Measurements from ENCODE around the gene SORL1.
A peak's percentile ranks its signal among the peaks of the same experiment; 100 is the strongest.

SORL1 gene

DNA sequence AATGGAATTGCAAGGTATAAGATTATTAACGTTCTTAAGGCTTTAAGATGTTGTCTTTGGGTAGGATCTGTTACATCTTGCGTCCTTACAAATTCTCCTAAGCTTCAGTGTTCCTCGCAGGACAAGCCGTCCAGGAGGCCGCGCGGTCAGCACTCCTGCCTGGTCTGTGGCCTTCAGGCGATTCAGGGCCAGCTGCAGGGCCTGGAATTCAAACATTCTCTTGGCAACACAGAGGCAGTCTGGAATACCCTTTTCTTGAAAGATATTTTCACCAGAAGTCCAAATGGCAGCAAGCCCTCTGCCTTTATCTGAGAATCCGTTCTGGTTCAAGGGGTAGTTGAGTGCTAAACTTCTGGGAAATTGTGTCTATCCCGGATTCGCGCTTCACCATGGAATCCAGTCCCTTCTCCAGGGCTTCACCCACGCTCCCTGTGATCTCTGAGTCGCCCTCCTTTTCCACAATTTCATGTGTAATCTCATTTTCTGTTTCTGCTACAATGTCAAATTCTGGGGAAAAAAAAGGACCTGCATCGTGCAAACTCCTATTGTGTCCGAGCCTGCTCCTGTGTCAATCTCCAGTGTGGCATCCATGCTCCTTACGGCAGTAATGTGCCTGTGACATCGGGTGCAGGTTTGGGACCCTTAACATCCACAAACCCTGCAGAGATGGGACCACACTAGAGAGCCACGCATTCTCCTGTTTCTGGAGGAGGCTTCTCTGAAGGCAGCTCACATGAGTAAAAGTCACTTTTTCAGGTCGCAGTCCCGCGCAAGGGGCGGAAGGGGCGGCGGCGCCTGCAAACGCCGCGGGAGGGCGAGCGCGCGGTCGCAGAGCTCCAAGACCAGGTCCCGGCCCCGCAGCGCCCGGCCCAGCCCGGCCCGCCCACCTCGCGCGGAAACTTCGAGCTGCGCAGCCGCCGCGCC, 25.4 kb upstream of the SORL1 start:
- no peak for DNase-seq

DNA sequence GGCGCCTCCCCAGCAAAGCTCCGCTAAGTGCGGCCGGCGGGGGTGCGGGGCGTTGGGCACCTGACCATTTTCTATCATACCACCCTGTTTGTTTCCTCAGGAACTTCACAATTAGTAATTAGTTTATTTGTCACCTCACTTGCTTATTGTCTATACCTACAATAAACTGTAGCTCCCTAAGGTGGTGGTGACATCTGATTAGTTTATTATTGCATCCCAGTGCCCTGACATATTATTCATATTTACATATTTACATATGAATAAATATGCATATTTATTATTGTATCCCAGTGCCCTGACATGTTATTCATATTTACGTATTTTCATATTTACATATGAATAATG, 24.7 kb upstream of the SORL1 start:
- no peak for DNase-seq

GRCh38 chr11:121429556-121429955, 22.6 kb upstream of the SORL1 start:
- DNase-seq = peak; percentile 65

DNA sequence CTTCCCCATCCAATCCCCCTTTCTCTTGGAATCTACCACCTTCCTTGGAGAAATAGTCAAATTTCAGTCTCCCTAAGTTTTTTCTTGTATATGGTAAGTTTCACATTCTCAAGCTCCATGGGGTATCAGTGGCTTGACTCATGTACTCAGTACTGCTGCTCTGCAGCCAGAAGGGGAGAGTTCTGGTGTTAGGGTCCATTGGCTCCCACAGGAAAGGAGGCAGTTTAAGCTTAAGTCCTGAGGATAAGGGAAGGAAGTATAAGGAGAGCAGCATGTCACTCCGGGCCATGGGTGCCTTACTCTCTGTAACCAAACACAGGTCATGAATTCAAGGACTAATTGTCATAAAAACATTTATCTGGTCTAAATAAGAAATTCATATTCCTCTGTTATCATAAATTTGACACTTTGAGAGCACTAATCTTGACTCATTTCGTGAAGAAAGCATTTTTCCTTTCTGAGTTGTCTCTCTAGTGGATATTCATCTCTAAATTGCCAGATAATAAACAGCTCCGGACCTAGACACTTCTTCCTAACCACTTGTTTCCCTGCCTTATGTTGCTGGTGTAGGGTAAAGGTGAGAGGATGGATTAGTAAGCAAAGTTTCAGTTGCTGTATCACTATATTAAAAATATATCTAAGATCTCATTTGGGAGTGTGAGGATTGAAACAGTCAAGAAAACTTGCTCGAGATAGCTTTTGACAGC, 20.1 kb upstream of the SORL1 start:
- no peak for DNase-seq

- DNase-seq = peak; percentile 81
Measured at GRCh38 chr11:121435132-121435531, 17.0 kb upstream of the SORL1 start.

DNA sequence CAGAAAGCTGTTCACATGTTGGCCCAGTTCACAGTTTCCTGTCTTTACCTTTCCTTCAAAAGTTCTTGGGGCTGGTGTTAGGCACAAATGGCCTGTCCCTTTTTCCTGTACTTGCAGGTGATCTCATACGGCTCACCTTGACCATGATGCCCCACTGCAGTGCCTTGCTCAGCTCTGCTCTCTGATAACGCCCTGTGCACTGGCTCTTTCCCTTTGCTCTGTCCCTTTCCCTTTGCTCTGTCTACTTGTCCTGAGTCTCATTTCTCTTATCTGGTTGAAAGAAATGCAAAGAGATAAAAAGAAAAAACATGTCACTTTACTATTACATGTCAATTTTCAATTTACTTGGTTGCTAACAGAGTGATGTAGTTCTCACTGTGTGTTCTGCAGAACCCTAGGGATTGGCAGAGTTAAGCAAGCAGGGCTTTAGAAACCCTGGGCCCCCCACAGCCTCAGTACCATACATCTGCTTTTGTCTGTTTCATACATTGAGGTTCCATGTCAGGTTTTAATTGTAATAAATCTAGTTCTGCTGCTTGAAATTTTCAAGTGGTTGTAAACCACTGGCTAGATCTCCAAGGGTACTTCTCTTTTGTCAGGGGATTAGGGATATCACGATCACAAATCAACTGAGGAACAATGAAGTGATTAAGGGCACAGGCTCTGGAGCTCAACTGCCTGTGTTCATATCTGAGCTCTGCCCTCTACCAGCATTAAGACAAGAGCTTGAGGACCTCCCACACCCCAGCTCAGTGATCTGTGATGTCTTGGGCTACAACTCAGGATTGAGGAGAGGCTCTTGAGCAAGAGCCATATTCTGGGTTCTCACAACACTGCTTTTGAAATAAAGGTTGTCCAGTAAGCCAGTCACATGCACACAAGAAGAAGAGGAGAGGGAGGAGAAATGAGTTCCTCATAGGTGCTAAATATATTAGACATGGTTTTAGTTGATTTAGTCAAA, 16.3 kb upstream of the SORL1 start:
- peak; percentile 88 for DNase-seq

DNA sequence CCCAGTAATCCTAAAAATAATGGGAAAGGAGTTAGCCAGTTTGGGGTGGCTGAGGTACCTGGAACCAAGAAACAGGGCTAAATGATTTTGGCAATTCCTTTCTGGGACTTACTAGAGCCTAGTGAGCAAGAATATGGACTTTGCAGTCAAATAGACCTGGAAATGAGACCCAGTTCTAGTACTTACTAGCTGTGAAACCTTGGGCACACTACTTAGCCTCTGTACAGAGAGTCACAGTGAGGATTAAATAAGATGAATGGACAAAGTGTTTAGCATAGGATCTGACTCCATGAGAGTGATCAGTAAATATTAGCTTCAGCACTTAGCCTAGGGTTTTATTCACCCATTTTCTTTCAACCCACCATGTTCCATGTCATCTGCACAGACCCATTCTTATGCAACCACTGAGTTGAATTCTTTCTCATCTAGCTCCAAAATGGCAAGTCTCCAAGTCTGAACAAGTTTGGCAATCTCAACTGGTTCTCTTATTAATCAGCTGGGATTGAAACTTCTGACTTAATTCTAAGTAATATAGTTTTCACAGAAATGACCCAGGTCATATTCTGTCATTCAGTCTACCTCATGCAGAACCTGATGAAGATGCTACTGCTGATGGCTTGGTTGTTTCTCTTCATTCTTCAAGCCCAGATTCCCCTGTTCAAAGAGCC, 15.0 kb upstream of the SORL1 start:
- peak; percentile 46 for DNase-seq

DNA sequence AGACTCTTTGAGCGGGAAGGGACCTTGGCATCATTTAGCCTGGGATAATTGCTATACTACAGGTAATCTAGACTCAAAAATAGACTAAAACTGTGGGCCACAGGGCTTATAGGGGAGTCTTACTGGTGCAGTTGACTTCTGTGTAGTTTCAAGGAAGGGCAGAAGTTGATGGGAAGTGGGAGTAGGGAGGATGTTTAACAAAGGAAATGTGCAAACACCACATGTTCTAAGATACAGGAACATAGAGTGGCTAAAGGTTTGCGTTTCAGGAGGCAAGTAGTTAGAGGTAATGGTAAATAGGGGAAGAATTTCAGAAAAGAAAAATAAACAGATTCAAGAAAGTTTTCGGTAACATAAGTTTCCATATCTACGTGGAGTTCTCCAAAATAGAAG, 14.4 kb upstream of the SORL1 start:
- DNase-seq = peak; percentile 24

DNA sequence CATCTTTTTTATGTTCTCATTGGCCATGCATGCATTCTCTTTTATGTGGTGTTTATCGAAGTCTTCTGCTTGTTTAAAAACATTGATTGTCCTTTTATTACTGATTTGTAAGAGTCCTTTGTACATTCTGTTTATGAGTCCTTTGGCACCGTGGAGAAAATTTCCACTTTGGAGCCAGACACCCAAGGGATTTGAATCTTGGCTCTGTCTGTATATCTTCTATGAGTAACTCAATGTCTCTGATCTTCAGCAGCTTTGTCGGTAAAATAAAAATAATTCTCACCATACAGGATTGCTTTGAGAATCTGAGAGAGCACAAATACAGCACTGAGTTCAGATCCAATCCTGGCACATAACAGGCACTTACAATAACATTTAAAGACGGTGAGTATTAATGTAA, 12.8 kb upstream of the SORL1 start:
- DNase-seq = no peak

GRCh38 chr11:121439759-121440158, 12.4 kb upstream of the SORL1 start:
- no peak for DNase-seq

- no peak for DNase-seq
Measured at GRCh38 chr11:121441521-121441920, 10.6 kb upstream of the SORL1 start.

DNA sequence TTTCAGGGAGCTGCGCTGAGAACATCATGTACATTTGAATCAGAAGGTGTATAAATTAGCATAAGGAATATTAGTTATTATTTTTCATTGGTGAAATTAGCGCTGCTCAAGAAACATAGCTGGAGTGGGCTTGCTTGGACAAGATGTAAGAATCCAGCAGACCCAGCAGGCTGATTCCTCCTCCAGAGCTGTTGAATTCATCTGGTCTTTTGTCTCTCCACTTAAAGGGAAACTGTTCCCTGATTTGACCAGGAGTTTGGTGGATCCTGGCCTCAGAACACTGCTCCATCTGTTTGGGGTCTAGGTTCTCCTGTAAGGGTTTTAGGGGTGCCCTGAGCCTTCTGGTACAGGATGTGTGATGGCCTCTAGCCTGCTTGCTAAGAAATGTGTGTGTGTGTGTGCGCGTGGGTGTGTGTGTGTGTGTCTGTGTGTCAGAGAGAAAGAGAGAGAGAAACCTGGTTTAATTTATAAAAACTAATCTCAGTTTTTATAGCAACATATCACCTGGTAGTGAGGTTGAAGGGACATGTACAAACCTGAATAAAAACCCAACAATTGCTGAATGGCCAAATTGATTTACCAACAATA, 8.3 kb upstream of the SORL1 start:
- DNase-seq = no peak

DNA sequence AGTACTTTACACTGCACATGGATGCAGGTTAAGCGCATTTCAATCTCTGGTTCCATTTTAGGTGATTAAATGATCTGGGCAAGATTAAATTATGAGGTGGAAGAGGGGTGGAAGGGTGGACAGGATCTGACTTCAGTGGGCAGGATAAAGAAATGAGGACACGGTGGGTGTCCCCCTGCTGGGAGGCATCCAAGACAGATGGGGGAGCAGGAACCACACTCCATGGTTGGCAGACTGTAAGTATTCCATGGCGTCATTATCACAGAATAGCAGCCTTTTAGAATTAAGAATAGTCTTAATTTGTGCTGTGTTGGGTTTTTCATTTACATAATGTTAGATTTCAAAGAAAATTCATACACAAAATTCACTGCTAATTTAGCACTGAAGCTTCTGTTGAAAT, 7.6 kb upstream of the SORL1 start:
- no peak for DNase-seq

- no peak for DNase-seq
Measured at GRCh38 chr11:121445071-121445768, 6.9 kb upstream of the SORL1 start.

- DNase-seq = no peak
Measured at GRCh38 chr11:121446752-121447156, 5.4 kb upstream of the SORL1 start.

GRCh38 chr11:121448011-121448410, 4.1 kb upstream of the SORL1 start:
- no peak for DNase-seq

GRCh38 chr11:121448431-121448941, 3.6 kb upstream of the SORL1 start:
- DNase-seq = peak; percentile 70

GRCh38 chr11:121449123-121449522, 3.0 kb upstream of the SORL1 start:
- DNase-seq = no peak

GRCh38 chr11:121449626-121450025, 2.5 kb upstream of the SORL1 start:
- no peak for DNase-seq

- peak; percentile 30 for DNase-seq
Measured at GRCh38 chr11:121450401-121450800, 1.7 kb upstream of the SORL1 start.

All from MV-4-11 (cell line).